ENCODE measurements around the gene IL23R.

DNA sequence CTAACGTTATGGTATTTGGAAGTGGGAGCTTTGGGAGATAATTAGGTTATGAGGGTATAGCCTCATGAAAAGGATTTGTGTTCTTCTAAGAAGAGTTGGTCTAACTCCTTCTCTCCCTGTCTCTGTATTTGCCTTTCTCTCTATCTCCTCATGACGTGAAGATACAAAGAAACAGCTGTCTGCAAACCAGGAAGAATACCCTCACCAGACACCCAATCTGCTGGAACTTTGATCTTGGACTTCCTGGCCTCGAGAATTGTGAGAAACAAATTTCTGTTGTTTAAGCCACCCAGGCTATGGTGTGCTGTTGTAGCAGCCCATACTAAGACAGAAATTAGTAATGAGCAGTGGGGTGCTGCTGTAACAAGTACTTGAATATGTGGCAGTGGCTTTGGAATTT is 47.6 kb upstream of the IL23R start:
- TF ChIP-seq, protein P1, sequence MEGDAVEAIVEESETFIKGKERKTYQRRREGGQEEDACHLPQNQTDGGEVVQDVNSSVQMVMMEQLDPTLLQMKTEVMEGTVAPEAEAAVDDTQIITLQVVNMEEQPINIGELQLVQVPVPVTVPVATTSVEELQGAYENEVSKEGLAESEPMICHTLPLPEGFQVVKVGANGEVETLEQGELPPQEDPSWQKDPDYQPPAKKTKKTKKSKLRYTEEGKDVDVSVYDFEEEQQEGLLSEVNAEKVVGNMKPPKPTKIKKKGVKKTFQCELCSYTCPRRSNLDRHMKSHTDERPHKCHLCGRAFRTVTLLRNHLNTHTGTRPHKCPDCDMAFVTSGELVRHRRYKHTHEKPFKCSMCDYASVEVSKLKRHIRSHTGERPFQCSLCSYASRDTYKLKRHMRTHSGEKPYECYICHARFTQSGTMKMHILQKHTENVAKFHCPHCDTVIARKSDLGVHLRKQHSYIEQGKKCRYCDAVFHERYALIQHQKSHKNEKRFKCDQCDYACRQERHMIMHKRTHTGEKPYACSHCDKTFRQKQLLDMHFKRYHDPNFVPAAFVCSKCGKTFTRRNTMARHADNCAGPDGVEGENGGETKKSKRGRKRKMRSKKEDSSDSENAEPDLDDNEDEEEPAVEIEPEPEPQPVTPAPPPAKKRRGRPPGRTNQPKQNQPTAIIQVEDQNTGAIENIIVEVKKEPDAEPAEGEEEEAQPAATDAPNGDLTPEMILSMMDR (IDR thresholded peaks at IDR 0.05; ENCODE audit: insufficient read depth, low read depth, low read length), result no peak
- TF ChIP-seq EZH2 (IDR thresholded peaks at IDR 0.05; ENCODE audit: insufficient read depth, low read length), result no peak
